ENCODE data around the gene ZFYVE28.

GRCh38 chr4:2261853-2262144, 156.6 kb downstream of the ZFYVE28 start, which contains the start of gene MXD4:
- TF ChIP-seq CTCF (IDR thresholded peaks at IDR 0.05; ENCODE audit: low read depth, low read length, poor library complexity, severe bottlenecking), result no peak
- TF ChIP-seq EZH2phosphoT487 (IDR thresholded peaks at IDR 0.05; ENCODE audit: borderline replicate concordance, low read length), result no peak
